Thoracic aorta (tissue), 2 donors: ENCODE measurements around the gene PRKAR1A. TPM values are rescaled to one million over a fixed set of nuclear protein-coding genes. Genes with fewer than 3 reads are reported as not detected.

ENCODE experiments used
- ATAC-seq: fragments of 150-250 bp; one replicate; pipeline ENCODE4 v1.8.0; 2017; ENCODE audit warnings: low read depth; ENCODE audit not compliant: insufficient number of reproducible peaks, low FRiP score
- DNase-seq: peaks from one replicate; pipeline ENCODE4 v3.0.0-alpha.2; 2020; ENCODE audit warnings: low spot score
- H3K27ac ChIP-seq, 2 donors: fragments of 200-600 bp; sonication (generic); 1 replicate in 1 of 2; 2 replicates in 1 of 2; pipeline ENCODE4 v1.5.1; 2016; ENCODE audit warnings: mild to moderate bottlenecking in 2 of 2, moderate library complexity in 2 of 2
- H3K27me3 ChIP-seq: fragments of 200-600 bp; sonication (generic); replicated peaks from 2 replicates; pipeline ENCODE4 v1.6.0; 2016; ENCODE audit warnings: mild to moderate bottlenecking; ENCODE audit not compliant: insufficient read depth
- H3K36me3 ChIP-seq: fragments of 200-600 bp; sonication (generic); one replicate; pipeline ENCODE4 v1.5.1; 2016
- H3K4me1 ChIP-seq, 2 donors: fragments of 200-600 bp; sonication (generic); 1 replicate in 1 of 2; 2 replicates in 1 of 2; pipeline versions ENCODE4 v1.5.1 to v1.6.0; 2016; ENCODE audit warnings: low read depth in 2 of 2, mild to moderate bottlenecking in 1 of 2; ENCODE audit not compliant: control insufficient read depth in 1 of 2
- H3K4me3 ChIP-seq: fragments of 200-600 bp; sonication (generic); 2 replicates; pipeline ENCODE4 v1.5.1; 2016; ENCODE audit warnings: mild to moderate bottlenecking
- H3K9me3 ChIP-seq: fragments of 200-600 bp; sonication (generic); 2 replicates; pipeline ENCODE4 v1.5.1; 2016
- CTCF ChIP-seq: fragments of 200-600 bp; sonication (generic); IDR thresholded peaks from one replicate; pipeline ENCODE4 v1.5.1; 2019; ENCODE audit warnings: antibody characterized with exemption
- total RNA-seq, 2 donors: library from RNA; depleted of rRNA; stranded (reverse); fragments of >200 nt; gene quantifications; one replicate each; pipeline versions ENCODE4 v1.1.0 to v1.2.3, GENCODE V29; 2016

Gene PRKAR1A
- total RNA-seq, 2 donors from 2014 or later = 345 to 412 TPM

GRCh38 chr17:68595986-68596385 is 83.8 kb downstream of the PRKAR1A start:
- DNase-seq (no peak), ATAC-seq (no peak)
- Histone ChIP-seq H3K27me3 (no peaks in the 10 kb centered on the region), H3K4me1 (peaks cover 16 to 33% of the 10 kb centered on the region in 2 donors), H3K4me3 (no peak overlapping the region), H3K9me3 (no peaks in the 10 kb centered on the region), H3K27ac (peak overlapping the region; percentile 19 to 35), H3K36me3 (no peaks in the 10 kb centered on the region)
- TF ChIP-seq CTCF = no peak

- Histone ChIP-seq H3K9me3 (no peaks in the 10 kb centered on the region), H3K27ac (peak overlapping the region in 1 of 2 donors; percentile 35), H3K4me3 (no peak overlapping the region), H3K36me3 (no peaks in the 10 kb centered on the region), H3K4me1 (peaks cover 16 to 33% of the 10 kb centered on the region in 2 donors), H3K27me3 (no peaks in the 10 kb centered on the region)
- ATAC-seq (no peak), DNase-seq (no peak)
- TF ChIP-seq CTCF = no peak
Observed at GRCh38 chr17:68596411-68596945, 84.2 kb downstream of the PRKAR1A start.

- no peaks in the 10 kb centered on the region for H3K9me3 ChIP-seq
- H3K4me1 ChIP-seq = peaks cover 16 to 33% of the 10 kb centered on the region in 2 donors
- H3K27ac ChIP-seq = no peak overlapping the region
- no peak for TF ChIP-seq CTCF
- no peak for DNase-seq
- no peak for ATAC-seq
- no peak overlapping the region for H3K4me3 ChIP-seq
- H3K36me3 ChIP-seq = no peaks in the 10 kb centered on the region
- no peaks in the 10 kb centered on the region for H3K27me3 ChIP-seq
Observed at GRCh38 chr17:68598074-68598473, 85.8 kb downstream of the PRKAR1A start.

GRCh38 chr17:68598545-68598961 is 86.3 kb downstream of the PRKAR1A start:
- Histone ChIP-seq H3K27me3 (no peaks in the 10 kb centered on the region), H3K36me3 (no peaks in the 10 kb centered on the region), H3K27ac (no peak overlapping the region), H3K4me1 (peaks cover 16 to 33% of the 10 kb centered on the region in 2 donors), H3K9me3 (no peaks in the 10 kb centered on the region), H3K4me3 (peak overlapping the region; percentile 73)
- no peak for TF ChIP-seq CTCF
- DNase-seq (no peak), ATAC-seq (no peak)

- DNase-seq (no peak), ATAC-seq (no peak)
- Histone ChIP-seq H3K9me3 (no peaks in the 10 kb centered on the region), H3K27ac (peak overlapping the region in 1 of 2 donors; percentile 46), H3K36me3 (no peaks in the 10 kb centered on the region), H3K4me1 (peaks cover 16 to 33% of the 10 kb centered on the region in 2 donors), H3K4me3 (peak overlapping the region; percentile 73), H3K27me3 (no peaks in the 10 kb centered on the region)
- no peak for TF ChIP-seq CTCF
Observed at GRCh38 chr17:68599091-68599490, 86.9 kb downstream of the PRKAR1A start.
